GM13977 (cell line): ENCODE measurements around the gene LETM1.

Source experiments
- DNase-seq: peaks from one replicate; pipeline ENCODE4 v3.0.0; 2012; ENCODE audit warnings: low spot score
- in situ Hi-C: fragments of 300-500 bp; cut with MboI; formaldehyde crosslinking; loops from one replicate; pipeline ENCODE4 v1.12.0; 2022; ENCODE audit warnings: low sequenced_read_pairs, low pct_unique_long_range_greater_than_20kb, mixed read lengths, inconsistent platforms; ENCODE audit not compliant: unreplicated experiment
- TF ChIP-seq, protein P1 (sequence below): IDR thresholded peaks from 2 replicates; pipeline ENCODE4 v1.5.1; 2012; ENCODE audit warnings: mild to moderate bottlenecking, control low read depth; ENCODE audit not compliant: insufficient read depth; ENCODE audit errors: extremely low read depth, missing control alignments

The LETM1 gene

DNA sequence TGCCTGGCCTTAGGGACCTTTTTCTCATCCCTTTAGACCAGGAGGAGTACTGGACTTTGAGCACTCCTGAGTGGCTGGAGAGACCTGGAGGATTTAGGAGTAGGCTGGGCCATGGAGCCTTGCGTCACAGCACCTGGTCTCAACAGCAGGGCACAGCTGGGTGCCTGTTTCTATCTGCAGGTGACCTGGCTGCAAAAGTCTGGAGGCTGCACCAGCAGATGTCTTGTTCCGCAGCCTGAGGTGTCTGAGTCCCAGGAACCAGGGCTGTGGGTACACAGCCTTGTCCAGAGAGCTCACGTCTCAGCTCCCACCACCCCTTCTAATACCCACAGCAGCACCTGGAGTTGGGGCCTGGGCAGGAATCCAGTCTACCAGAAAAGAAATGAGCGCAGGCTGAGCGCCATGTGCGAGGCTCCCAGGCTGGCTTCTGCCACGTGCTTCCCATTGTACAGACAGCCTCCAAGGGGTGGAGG is 10.3 kb upstream of the LETM1 start:
- no peak for DNase-seq
- in situ Hi-C loops = no loop called here
- TF ChIP-seq, protein P1, sequence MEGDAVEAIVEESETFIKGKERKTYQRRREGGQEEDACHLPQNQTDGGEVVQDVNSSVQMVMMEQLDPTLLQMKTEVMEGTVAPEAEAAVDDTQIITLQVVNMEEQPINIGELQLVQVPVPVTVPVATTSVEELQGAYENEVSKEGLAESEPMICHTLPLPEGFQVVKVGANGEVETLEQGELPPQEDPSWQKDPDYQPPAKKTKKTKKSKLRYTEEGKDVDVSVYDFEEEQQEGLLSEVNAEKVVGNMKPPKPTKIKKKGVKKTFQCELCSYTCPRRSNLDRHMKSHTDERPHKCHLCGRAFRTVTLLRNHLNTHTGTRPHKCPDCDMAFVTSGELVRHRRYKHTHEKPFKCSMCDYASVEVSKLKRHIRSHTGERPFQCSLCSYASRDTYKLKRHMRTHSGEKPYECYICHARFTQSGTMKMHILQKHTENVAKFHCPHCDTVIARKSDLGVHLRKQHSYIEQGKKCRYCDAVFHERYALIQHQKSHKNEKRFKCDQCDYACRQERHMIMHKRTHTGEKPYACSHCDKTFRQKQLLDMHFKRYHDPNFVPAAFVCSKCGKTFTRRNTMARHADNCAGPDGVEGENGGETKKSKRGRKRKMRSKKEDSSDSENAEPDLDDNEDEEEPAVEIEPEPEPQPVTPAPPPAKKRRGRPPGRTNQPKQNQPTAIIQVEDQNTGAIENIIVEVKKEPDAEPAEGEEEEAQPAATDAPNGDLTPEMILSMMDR = no peak

DNA sequence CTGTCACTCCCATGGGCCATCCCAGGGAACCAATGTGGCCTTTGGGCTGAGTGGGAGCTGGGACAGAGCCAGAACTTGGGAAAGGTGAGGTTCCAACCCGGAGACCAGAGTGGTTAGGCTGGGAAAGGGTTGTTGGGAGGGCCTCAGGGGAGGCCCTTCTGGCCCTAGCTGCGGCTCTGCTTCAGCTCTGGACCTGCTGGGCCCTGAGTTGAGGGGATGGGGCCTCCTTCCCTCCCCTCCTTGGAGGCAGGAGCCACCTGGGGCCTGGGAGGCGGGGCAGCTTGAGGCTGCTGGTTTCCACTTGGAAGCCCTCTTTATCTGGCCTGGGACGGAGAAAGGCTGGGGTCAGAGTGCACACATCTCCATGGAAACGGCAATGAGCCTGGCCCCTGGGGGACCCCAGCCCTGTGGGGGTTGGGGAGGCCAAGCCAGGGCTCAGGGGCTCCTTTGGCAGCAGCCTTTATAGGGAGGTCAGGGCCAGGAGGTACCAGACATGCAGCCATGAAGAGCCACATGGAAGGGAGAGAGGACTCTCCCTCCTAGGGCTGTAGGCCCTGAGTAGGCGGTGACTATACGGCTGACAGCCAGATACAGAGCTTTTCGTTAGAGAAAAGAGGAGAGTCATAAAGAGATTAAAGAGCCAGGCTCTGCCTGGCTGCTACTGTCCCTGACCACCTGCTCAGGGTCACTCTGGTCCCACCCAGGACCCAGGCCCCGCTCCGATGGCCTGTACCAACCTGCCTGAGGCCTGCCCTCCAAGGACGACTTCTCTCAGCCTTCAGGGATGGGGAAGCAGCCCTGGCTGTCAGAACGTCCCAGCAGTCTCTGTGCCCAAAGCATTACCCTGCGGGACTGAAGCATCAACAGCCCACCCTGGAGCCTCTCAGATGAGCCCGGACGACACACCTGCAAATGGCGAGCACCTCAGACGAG is 8.4 kb upstream of the LETM1 start:
- in situ Hi-C loops = no loop called here
- TF ChIP-seq, protein P1 = no peak
- DNase-seq = no peak

DNA sequence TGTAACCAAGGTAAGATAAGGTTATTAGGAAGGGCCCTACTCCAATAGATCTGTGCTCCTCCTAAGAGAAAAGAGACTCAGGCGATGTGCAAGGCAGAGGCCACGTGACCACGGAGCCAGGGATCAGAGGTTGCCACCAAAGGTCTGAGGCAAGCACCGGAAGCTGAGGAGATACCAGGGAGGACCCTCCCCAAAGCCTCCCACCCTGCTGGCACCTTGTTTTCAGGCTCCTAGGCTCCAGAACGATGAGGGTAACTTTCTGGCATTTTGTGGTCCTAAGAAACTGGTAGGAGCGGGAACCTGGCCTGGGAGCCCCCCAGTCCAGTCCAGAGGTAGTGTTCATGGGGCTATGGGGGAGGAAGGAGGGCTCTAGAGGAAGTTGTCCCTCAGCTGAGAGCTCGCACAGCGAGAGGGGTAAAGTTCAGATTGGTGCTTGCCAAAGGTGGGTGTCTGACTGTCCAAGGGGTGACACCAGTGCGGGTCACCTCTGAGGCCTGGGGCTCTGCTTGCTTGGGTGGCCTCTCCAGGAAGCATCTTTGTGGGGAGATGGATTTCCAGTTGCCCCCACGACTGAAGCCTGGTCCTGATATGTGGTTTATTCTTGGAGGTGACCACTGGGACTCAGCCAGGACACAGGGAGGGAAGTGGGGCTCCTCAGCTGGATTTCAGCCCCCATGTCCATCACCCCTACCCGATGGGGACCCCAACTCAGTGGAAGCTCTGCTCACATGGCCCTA is 7.5 kb upstream of the LETM1 start:
- TF ChIP-seq, protein P1 = no peak
- DNase-seq = no peak

DNA sequence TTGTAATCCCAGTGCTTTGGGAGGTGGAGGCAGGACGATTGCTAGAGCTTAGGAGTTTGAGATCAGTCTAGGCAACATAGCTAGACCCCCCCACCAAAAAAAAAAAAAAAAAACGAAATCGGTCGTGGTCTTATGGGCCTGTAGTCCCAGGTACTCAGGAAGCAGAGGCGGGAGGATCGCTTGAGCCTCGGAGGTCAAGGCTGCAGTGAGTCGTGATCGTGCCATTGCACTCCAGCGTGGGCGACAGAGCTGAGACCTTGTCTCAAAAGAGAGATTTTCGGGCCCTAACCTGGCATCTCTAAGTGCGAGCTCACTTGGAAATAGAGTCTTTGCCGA is 7.0 kb upstream of the LETM1 start:
- DNase-seq = no peak
- in situ Hi-C loops = no loop called here
- TF ChIP-seq, protein P1 = no peak

More for the DNA sequence above, 7.5 kb upstream of the LETM1 start:
- in situ Hi-C loops = no loop called here

DNA sequence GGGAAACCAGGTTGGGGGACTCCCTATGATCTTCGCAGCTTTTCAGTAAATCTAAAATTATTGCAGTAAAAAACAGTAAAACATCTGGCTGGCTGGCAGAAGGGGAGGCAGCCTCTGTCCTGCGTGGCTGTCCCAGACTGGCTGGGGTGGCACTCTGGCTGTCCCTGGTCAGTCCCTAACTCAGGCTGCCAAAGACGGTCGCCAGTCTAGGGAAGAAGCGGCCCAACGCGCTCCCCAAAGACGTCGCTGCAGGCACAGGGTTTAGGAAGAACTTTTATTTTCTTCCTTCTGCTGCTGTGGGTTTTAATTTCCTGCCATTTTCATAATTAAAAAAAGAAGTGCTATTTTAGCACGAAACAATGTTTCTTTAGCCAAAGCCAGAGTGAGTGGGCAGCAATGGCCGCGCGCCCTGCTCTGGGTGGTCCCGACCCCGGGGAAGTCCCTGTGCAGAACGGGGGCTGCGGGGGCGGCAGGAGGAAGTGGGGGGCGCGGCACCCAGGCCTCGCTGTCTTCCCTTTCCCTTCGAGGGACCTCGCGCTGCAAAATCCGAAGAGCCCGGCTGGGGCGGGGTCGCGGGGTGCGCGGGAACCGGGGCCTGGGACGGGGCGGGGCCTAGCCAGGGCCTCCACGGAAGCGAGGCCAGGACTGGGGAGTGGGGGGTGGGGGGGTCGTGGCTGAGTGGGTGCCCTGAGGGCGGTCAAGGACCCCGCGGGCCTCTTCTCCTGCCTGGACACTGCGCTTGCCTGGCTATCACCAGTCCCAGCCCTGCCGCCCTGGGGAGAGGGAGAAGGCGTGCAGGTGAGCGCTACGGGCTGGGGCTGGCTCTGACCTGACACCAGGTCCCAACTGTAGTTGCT is 6.3 kb upstream of the LETM1 start:
- peak; percentile 45 for DNase-seq
- in situ Hi-C loops = no loop called here
- TF ChIP-seq, protein P1 = no peak

DNA sequence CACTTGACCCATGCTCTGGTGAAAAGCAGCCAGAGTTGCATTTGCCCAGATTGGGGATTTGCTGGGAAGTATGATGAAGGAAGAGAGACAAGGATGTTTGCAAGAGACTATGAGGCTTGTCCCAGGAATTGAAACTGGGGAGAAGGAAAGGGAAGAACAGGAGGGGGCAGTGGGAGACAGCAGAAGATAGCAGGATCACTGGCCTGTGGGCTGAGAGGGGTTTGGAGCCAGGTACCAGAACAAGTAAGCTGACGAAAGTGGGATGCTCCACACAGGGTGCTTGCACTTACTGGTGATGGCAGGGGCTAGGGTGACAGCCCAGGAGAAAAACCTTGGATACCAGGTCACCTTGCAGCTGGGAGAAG is 3.4 kb upstream of the LETM1 start:
- DNase-seq = no peak
- in situ Hi-C loops = no loop called here

More for the DNA sequence above, 3.4 kb upstream of the LETM1 start:
- TF ChIP-seq, protein P1 = no peak
